Measurements from ENCODE around the gene HTR4.
"Not testable (repeated sequence)": the region's sequence is repeated elsewhere in the genome, so short reads cannot be mapped to it uniquely, and the experiment has no call there.

The HTR4 gene

DNA sequence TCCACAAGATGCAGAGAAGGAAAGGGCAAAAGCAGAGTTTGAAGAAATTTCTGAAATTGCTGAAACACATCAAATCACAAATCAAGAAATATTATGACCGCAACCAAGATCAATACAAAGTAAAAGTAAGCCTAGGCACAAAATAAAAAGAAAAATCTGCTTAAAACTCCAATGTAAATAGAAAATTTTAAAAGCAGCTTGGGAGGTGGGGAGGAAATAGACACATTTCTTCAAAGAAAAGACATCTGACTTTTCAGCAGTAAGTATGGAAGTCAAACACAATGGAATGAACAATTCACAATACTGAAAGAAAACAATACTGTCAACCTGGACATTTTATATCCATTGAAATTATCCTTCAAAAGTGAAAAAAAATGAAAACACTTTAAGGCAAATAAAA, 55.1 kb downstream of the HTR4 start:
- DNase-seq = no peak

DNA sequence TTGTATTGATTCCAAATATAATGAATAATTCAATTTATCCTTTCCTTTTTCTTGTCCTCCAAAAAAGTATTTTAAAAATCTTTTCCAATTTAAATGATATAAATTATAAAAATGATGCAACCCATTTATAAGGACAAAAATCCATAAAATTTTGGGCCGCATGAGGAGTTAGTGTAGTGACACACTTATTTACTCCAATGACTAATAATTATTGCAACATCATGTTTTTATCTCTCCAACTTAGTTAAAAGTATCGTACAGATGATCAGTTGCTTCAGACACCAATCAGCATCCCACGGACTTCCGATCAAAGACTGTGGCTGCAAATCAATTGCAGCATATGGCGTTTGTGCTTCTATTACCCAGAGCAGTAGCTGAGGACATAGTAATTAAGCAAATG, 58.6 kb downstream of the HTR4 start:
- DNase-seq = no peak

DNA sequence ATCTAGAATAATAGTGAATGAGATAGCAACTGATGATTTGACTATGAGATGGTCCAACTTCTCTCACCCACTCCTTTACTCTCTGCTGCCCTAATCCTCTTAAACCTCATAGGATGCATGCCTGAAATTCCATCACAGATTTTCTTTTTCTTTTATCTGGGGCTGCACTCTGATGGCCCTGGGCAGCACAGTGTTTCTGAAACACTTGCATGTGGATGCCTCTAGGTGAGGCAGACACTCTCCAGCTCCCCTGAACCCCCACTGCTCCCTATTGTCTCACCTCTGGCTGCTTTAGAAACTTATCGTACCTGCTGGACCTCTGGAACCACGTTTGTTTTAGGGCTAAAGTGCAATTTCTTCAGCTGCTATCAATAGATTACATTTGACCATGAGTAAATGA, 67.5 kb downstream of the HTR4 start:
- DNase-seq = no peak

DNA sequence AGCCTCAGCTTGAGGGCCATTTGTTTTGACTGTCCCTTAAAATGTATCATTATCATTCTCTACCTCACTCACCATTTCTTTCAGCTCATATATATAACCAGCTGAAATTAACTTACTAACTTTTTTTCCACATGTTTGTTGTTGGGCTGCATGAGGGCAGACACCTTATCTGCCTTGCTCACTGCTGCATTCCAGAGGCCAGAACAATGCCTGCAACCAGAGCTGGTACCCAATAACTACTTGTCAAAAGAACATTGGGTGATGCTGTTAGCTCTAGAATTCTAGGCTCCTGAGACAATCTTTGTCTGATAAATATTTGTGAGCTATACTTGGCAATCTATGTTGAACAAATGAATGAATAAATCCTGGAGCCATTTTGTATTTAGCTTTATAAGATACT, 68.3 kb downstream of the HTR4 start:
- DNase-seq = no peak

DNA sequence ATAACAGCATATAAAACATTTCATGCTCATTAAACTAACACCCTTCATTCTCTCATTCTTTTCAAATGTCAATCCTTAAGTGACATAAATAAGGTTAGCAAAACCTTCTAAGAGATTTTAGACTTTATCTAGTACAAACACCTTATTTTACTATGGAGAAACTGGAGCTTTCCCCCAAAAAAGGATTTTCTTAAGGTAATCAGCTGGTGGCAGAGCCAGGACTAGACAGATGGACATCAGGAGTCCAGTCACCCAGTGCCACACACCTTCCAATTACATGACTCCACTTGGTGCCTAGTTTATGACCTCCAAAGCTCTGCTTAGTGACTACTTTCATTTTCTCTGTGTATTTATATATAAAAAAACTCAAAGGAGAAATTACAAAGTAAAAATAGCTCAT, 70.2 kb downstream of the HTR4 start:
- DNase-seq = no peak

DNA sequence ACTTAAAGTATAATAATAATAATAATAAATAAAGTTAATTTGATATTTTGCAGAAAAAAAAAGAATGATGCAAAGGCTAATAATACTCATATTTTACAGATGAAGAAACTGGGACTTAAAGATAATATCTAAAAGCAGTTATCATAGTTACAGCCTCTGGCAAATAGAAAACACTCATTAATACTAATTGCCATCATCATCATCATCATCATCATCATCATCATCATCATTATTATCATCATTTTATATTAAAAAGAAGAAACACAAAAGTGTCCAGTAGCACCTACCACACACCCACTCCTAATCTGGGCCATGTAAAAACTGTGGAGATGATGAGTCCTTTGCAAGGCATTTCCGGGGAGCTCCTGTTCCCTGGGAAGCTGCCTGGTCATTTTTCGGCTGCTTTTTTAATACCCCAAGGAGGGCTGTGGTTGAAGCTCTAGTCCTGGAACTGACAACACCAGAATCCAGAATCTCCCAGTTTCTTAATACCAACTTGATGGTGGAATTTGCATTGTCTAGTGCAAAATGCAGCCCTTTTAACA, 70.8 kb downstream of the HTR4 start:
- no peak for DNase-seq

DNA sequence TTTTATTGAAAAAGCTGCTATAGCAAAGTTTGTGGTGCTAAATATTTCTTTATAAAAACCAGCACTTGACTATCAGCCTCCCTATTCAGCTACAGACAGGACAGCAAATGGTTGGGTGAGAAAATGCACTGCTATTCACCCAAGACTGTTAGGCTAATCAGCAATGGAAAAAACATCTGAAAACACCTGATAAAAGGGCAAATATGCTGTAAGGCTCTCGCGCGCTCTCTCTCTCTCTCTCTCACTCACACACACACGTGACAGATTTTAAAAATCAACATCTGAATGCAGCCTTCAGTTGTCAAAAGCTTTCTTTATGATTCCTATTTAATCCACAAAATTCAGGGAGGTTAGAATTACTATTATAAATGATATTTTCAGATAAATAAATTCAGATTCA, 80.2 kb downstream of the HTR4 start:
- DNase-seq = no peak

DNA sequence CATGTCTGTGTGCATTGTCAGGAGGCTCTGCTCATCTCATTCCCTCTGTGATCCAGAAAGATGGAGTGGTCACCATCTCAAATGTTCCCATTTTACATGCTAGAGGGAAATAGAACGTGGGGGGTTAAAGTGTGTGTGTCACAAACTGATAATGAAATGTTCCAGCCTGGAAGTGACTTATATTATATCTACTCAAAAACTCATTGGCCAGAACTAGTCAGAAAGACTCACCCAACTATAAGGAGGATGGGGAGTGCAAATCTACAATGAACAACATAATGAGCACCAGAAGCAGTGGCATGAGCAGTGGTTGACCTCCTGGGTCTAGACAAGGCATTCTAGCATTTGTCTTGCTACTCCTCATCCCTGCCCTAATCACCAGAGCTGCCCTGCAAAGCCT, 81.0 kb downstream of the HTR4 start:
- DNase-seq = no peak

DNA sequence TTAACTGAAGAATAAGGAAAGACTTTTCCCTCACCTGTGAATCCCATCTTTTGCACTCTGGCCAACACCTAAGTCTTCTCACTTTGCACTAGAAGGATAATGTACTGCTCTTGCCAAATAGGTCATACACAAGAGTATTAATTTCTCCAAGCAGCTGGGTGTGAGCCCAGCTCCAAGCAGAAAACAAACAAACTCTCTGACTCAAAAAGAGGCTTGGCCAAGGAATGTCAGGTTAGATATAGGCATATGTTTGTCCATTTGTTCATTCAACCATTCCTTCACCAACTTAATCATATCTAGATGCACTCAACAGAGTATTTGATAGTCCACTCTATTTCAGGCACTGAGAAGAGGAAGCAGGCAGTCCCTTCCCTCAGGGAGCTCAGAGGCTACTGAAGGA, 84.4 kb downstream of the HTR4 start:
- DNase-seq = no peak

DNA sequence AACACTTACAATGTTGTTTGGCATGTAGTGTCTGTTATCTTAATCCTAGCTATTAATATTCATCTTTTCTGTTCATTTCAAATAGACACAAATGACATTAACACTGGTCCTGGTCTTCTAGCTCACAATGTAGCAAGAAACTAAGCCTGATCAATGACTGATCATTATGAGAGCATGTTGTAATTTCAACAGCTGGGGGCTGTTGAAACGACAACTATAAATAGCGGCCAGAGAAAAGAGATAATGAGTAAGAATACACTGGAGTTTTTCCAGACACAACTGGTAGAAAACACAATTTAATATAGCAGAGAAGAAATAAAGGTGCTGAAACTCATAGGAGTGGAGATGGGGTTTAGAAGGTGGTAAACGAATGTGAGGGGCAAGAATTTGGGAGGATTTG, 89.2 kb downstream of the HTR4 start:
- DNase-seq = no peak

DNA sequence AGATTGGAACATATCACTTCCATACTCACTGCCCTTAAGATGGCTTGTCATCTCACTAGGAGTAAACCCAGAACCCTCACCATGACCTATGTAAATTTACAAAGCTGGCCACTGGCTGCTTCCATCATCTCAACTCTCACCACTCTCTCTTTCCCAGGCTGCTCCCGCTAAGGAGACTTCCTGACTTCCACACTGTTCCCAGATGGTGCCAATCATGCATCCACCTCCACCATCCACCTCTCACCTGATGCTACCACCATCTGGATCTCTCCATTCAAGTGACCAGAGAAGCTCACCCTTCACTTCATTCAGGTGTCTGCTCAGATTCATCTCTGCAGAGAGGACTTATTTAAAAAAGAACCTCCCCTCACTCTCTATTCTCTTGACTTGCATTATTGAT, 91.3 kb downstream of the HTR4 start:
- no peak for DNase-seq

DNA sequence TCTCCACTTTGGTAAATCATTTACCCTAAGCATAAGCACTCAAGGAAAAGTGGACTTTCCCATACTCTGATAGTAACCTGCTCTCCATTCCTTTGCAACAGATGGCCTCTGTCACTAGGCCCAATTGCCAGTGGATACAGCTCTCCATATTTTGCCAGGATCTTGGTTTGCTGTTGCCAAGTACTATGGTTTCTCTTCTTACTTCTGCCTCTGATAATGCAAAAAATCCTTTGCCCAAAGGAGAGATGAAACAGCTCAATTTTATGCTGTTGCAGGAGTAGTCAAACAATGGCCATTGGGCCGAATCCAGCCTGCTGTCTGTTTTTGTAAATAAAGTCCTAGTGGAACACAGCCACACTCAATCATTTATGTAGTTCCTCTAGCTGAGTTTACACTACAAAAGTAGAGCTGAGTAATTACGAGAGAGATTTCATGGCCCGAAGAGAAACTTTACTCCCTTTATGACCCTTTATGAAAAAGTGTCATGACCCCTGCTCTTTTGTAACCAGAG, 92.5 kb downstream of the HTR4 start:
- DNase-seq = no peak

DNA sequence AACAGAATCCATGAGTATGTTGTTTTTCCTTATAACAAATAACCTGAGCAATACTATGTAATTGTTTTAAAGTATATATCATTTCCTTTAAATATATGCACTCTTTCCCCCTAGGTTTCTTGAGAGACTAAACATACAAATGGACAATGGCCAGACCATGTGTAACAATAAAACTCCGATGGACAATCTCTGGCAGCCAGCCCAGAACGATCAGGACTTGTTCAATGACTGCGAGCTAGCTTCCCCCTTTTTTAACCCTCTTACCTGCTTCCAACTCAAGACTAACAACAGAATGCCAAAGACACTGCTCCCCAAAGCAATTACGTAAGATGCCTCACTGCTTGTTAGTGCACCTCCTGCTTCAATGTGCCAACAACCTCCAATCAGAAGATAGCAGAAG, 94.9 kb downstream of the HTR4 start:
- no peak for DNase-seq

DNA sequence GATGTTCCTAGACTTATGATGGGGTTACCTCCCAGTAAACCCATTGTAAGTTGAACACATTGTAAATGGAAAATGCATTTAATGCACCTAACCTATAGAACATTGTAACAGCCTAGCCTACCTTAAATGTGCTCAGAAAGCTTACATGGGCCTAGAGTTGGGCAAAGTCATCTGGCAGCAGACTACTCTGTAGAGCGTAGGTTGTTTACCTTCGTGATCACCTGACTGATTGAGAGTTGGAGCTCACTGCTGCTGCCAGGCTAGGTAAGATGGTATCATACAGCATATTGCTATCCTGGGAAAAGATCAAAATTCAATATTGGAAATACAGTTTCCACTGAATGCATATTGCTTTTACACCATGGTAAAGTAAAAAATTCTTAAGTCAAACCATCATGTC, 95.4 kb downstream of the HTR4 start:
- no peak for DNase-seq

DNA sequence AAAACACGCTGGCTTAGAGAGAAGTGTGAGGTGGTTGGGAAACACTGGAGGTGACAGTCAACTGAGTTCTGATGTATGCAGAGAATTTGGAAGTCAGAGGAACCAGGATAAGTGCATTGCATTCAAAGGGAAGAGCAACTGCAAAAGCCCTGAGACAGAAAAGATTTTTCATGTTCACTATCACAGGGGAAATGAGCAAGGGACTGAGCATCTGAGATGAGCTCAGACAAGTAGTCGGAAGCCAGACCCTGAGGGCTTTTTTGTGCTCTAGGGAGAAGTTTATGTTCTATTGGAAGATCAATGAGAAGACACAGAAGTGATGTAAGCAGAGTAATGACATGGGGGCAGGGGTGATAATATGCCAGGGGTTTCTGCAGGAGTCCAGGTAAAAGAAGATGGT, 97.5 kb downstream of the HTR4 start:
- no peak for DNase-seq

DNA sequence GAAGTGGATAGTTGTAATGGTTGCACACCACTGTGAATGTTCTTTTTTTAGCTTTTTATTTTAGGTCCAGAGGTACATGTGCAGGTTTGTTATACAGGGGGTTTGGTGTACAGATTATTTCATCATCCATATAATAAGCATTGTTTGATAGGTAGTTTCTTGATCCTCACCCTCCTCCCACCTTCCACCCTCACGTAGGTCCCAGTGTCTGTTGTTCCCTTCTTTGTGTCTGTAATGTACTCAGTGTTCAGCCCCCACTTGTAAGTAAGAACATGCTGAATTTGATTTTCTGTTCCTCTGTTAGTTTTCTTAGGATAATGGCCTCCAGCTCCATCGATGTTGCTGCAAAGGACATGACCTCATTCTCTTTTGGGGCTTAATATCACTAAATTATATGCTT, 99.7 kb downstream of the HTR4 start:
- DNase-seq = no peak

DNA sequence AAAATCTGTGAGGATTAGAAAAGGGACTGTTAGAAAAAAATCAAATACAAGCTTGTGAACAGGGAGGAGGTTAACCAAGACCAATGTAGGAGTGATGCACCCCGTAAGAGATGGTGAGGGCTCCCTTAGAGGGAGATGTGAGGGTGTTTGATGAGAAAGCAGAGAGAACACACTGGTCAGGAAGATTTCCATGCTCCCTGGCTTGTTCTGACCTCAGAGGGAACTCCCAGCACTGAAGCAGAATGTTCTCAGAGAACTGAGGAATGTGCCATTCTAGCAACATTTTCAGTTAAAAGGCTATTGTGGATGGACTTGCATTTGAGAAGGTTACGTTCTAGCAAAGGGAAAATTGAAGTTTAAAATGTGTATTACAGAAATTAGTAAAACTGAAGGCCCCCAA, 110.6 kb downstream of the HTR4 start:
- no peak for DNase-seq

DNA sequence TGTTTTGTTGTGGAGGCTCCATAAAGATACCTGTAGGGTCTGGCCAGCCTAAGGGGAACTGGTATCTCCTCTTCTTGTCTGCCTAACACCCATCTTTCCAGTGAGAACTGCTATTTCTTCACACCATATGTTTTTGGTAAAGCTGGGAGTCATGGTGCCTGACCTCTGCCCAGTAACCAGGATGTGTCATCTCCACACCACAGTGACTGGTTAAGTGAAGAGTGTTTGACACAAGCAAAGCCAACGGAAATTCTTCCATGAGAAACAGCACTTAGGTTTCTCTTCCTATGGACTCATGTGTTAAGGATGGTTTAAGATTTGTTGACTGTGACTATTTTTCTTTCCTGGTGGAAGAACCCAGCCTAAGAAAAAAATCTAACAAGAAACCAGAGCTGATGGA, 111.5 kb downstream of the HTR4 start:
- DNase-seq = no peak

DNA sequence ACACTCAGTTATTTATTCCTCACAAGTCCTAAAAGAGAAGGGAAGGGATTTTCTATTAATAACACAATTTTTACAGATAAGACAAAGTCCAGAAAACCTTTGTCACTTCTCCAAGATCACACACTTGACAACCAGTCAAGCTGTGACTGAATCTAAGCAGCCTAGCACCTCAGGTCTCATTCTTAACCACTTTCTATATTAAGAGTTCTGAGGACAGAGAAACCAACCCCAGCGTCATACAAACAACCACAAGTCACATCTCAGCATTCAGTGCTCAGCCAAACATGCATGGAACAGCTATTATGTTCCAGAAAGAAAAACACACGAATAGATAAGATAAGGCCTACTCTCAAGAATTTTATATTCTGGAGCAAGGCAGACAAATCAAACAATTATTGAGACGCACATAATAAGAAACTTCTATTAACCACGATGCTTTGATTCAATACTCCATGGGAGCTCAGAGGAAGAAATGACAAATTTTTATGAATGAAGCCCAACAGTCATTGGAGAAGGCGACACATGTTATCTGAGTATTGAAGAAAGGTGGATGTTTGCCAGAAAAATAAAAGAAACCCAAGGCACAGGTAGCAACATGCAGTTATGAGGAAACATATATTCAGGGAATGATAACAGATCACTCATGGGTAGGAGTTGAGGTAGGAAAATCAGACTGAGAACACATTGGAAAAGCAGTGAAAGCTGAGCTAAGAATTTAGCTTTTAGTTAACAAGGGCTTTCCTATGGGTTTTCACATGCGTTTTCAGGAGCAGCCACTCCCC, 113.1 kb downstream of the HTR4 start:
- DNase-seq = no peak

DNA sequence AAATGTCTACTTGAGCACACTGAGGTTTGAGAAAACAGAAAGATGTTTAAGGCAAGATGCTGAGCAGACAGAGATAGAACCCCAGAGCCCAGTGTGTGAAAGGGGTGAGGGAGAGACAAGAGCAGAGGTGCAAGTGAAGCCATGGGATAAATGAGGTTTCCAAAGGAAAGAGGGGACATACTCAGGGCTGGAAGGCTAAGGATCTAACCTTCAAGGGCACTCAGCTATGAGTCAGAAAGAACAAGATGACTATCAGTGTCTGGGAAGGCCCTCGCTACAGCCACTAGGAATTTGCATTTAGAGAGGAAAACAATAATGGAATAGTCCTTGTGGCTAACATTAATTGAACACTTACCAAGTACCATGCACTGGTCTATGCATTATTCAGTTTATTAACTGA, 113.7 kb downstream of the HTR4 start:
- no peak for DNase-seq

DNA sequence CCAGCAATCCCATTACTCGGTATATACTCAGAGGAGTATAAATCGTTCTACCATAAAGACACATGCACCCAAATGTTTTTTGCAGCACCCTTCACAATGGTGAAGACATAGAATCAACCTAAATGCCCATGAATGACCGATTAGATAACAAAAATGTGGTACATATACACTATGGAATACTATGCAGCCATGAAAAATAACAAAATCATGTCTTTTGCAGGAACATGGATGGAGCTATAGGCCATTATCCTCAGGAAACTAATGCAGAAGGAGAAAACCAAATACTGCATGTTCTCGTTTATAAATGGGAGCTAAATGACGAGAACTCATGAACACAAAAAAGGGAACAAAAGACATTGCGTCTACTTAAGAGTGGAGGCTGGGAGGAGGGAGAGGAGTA, 114.5 kb downstream of the HTR4 start:
- DNase-seq = no peak

DNA sequence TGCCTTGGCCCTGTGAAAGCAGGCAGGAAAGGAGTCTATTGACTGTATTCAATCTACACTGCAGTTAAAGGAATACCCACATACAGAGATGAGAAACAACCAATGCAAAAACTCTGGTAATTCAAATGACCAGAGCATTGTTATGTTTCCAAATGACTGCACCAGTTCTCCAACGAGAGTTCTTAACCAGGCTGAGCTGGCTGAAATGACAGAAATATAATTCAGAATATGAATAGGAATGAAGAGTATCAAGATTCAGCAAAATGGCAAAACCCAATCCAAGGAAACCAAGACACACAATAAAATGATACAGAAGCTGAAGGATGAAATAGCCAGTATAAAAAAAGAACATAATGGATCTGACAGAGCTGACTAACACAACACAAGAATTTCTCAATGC, 119.1 kb downstream of the HTR4 start:
- DNase-seq = no peak

DNA sequence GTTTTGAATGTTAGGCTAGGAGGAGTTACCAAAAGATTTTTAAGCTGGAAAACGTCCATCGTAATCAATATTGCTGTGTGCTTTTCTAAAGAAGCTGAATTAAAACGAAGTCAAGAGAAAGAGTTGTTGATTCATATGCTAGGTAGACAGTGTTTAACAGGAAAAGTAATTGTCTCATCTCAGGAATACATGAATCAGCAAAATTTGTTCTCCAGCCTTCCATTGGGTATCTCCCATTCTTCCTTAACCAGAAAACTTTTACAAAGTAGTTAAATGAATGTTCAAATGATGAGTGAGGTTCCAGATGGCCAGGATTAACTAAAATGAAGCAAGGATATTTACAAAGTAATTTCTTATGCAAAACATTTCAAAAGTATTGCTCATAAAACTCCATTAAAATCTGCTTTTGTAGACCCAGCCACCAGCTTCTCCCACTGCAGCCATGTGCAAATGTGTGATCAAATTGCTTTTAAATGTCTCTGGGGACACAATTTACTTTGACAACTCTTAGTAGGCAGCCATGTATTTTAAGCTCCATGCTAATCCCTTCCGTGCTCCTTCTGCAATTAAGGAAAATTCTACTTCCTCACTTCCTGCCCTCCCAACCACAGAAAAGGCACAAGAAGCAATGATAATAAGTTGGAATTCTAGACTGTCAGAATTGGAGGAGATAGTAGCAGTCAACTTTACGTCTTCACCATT, 121.2 kb downstream of the HTR4 start:
- DNase-seq = no peak

DNA sequence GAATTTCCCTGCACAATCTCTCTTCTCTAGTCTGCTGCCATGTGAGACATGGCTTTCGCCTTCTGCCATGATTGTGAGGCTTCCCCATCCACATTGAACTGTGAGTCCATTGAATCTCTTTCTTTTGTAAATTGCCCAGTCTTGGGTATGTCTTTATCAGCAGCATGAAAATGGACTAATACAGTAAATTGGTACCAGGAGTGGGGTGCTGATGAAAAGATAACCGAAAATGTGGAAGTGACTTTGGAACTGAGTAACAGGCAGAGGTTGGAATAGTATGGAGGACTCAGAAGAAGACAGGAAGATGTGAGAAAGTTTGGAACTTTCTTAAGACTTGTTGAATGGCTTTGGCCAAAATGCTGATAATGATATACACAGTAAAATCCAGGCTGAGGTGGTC, 124.9 kb downstream of the HTR4 start:
- DNase-seq = not testable (repeated sequence)

Measured in stimulated activated CD4-positive, alpha-beta T cell treated with anti-CD3 and anti-CD28 coated beads, Interleukin-1b, Interleukin-23, amount 100 ng/mL, for 48 hours (primary cell).